SK-N-DZ (cell line): ENCODE results near the gene CXorf49B.

Source experiments
- DNase-seq: peaks from one replicate; pipeline ENCODE4 v3.0.0-alpha.2; 2015; ENCODE audit warnings: low spot score
- small RNA-seq, 2 experiments: library from RNA; depleted of rRNA; stranded (forward); fragments of <200 nt; gene quantifications; one replicate each; pipeline ENCODE3, GENCODE V24; 2014

CXorf49B gene

GRCh38 chrX:71815121-71815905, 52.2 kb downstream of the CXorf49B start:
- no peak for DNase-seq

GRCh38 chrX:71815906-71816156, 52.7 kb downstream of the CXorf49B start:
- DNase-seq: no peak

Small RNA genes within 50 kb of the gene (small RNA-seq; reads per million reads assigned to genes)
- 0 reads per million in 2 experiments for gene BX276092.1
- 0 reads per million in 2 experiments for gene BX276092.6
- gene BX276092.8: 0 reads per million in 2 experiments
